Measurements from ENCODE around the gene GIGYF2.

The GIGYF2 gene

GRCh38 chr2:232800166-232800565 lies 103.0 kb downstream of the GIGYF2 start:
- Histone ChIP-seq H3K4me3 (replicated peaks; ENCODE audit: low read depth, low read length) (no peak overlapping the region), H3K27me3 (replicated peaks; ENCODE audit: control insufficient read depth, insufficient read depth, low read length) (no peaks in the 10 kb centered on the region), H3K36me3 (ENCODE audit: control insufficient read depth, insufficient read depth, low read length) (peaks cover 4% of the 10 kb centered on the region)
- no peak for DNase-seq (ENCODE audit: extremely low read depth, insufficient read length)
- TF ChIP-seq, protein P1, sequence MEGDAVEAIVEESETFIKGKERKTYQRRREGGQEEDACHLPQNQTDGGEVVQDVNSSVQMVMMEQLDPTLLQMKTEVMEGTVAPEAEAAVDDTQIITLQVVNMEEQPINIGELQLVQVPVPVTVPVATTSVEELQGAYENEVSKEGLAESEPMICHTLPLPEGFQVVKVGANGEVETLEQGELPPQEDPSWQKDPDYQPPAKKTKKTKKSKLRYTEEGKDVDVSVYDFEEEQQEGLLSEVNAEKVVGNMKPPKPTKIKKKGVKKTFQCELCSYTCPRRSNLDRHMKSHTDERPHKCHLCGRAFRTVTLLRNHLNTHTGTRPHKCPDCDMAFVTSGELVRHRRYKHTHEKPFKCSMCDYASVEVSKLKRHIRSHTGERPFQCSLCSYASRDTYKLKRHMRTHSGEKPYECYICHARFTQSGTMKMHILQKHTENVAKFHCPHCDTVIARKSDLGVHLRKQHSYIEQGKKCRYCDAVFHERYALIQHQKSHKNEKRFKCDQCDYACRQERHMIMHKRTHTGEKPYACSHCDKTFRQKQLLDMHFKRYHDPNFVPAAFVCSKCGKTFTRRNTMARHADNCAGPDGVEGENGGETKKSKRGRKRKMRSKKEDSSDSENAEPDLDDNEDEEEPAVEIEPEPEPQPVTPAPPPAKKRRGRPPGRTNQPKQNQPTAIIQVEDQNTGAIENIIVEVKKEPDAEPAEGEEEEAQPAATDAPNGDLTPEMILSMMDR (IDR thresholded peaks at IDR 0.05; ENCODE audit: insufficient read depth, low read length, poor library complexity, severe bottlenecking) = no peak

DNA sequence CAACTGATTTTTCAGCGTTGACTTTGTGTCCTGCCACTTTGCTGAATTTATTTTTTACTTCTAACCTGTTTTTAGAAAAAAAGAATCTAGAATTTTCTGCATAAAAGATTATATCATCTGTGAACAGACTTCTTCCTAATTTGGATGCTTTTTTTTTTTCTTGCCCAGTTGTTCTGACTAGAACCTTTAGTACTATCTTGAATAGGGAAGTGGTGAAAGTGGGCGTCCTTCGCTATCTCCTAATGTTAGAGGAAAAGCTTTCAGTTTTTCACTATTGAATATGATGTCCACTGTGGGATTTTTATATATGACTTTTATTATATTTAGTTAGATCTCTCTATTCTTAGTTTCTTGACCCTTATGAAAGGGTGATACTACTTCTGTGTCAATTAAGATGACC lies 105.0 kb downstream of the GIGYF2 start:
- DNase-seq (ENCODE audit: extremely low read depth, insufficient read length) = no peak
- H3K27me3 ChIP-seq (replicated peaks; ENCODE audit: control insufficient read depth, insufficient read depth, low read length) = no peaks in the 10 kb centered on the region
- no peak overlapping the region for H3K4me3 ChIP-seq (replicated peaks; ENCODE audit: low read depth, low read length)
- H3K36me3 ChIP-seq (ENCODE audit: control insufficient read depth, insufficient read depth, low read length) = peaks cover 7% of the 10 kb centered on the region
- TF ChIP-seq, protein P1 (IDR thresholded peaks at IDR 0.05; ENCODE audit: insufficient read depth, low read length, poor library complexity, severe bottlenecking) = no peak

DNA sequence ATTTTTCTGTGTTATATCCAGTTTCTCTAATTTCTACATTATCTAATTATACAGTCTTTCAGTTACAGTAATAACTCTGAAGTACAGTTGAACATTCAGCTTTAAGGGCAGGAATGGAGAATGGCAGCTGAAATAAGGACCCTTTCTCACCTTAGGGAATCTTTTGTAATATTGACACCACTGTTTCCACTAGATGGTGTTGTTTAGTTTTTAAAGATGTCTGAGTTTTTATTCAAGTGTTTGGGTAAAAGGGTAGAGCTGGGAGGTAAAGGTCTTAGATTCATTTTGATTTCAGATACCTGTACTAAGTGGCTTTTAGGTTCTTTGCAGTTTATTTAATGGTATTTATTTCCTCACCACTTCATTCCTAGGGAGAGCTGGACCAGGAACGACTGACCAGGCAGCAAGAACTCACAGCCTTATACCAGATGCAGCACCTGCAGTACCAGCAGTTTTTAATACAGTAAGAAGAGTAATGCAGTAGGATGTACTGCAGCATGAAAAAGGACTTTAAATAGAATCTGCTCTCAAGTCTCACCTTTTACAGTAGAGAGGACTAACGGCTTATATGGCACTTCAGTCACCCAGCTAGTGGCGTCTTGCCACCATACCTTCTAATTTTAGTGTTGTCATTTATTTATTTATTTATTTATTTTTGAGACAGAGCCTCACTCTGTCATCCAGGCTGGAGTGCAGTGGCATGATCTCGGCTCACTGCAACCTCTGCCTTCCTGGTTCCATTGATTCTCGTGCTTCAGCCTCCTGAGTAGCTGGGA lies 112.4 kb downstream of the GIGYF2 start:
- Histone ChIP-seq H3K4me3 (replicated peaks; ENCODE audit: low read depth, low read length) (no peak overlapping the region), H3K27me3 (replicated peaks; ENCODE audit: control insufficient read depth, insufficient read depth, low read length) (no peaks in the 10 kb centered on the region), H3K36me3 (ENCODE audit: control insufficient read depth, insufficient read depth, low read length) (peaks cover 3% of the 10 kb centered on the region)
- DNase-seq (ENCODE audit: extremely low read depth, insufficient read length) = no peak
- TF ChIP-seq, protein P1 (IDR thresholded peaks at IDR 0.05; ENCODE audit: insufficient read depth, low read length, poor library complexity, severe bottlenecking) = no peak

GRCh38 chr2:232810444-232810843 lies 113.3 kb downstream of the GIGYF2 start:
- Histone ChIP-seq H3K36me3 (ENCODE audit: control insufficient read depth, insufficient read depth, low read length) (peaks cover 5% of the 10 kb centered on the region), H3K27me3 (replicated peaks; ENCODE audit: control insufficient read depth, insufficient read depth, low read length) (no peaks in the 10 kb centered on the region), H3K4me3 (replicated peaks; ENCODE audit: low read depth, low read length) (no peak overlapping the region)
- no peak for DNase-seq (ENCODE audit: extremely low read depth, insufficient read length)
- TF ChIP-seq, protein P1 (IDR thresholded peaks at IDR 0.05; ENCODE audit: insufficient read depth, low read length, poor library complexity, severe bottlenecking) = no peak

- Histone ChIP-seq H3K36me3 (ENCODE audit: control insufficient read depth, insufficient read depth, low read length) (peaks cover 6% of the 10 kb centered on the region), H3K27me3 (replicated peaks; ENCODE audit: control insufficient read depth, insufficient read depth, low read length) (no peaks in the 10 kb centered on the region), H3K4me3 (replicated peaks; ENCODE audit: low read depth, low read length) (no peak overlapping the region)
- TF ChIP-seq, protein P1 (IDR thresholded peaks at IDR 0.05; ENCODE audit: insufficient read depth, low read length, poor library complexity, severe bottlenecking) = no peak
- DNase-seq (ENCODE audit: extremely low read depth, insufficient read length) = no peak
Observed at GRCh38 chr2:232815569-232815968, 118.4 kb downstream of the GIGYF2 start.

All from GM06990 (cell line).